SK-N-SH (cell line): ENCODE data around the gene CD164L2.

Source experiments
- POLR2AphosphoS5 ChIP-seq: IDR thresholded peaks from 2 replicates; pipeline ENCODE4 v1.6.1; 2012; ENCODE audit warnings: low read depth, low read length
- TAF1 ChIP-seq: IDR thresholded peaks from 2 replicates; pipeline ENCODE4 v1.6.1; 2012; ENCODE audit warnings: low read depth, mild to moderate bottlenecking, low read length, moderate library complexity, borderline replicate concordance
- YY1 ChIP-seq: IDR thresholded peaks from 2 replicates; pipeline ENCODE4 v1.4.0; 2012; ENCODE audit warnings: low read depth, mild to moderate bottlenecking
- TF ChIP-seq, protein P1 (sequence below): fragments of 200-600 bp; sonication (generic); IDR thresholded peaks from 2 replicates; pipeline ENCODE4 v1.6.1; 2017; ENCODE audit warnings: antibody characterized with exemption, mild to moderate bottlenecking, moderate library complexity

- TF ChIP-seq YY1, result no peak
- no peak for TF ChIP-seq POLR2AphosphoS5
- TF ChIP-seq, protein P1, sequence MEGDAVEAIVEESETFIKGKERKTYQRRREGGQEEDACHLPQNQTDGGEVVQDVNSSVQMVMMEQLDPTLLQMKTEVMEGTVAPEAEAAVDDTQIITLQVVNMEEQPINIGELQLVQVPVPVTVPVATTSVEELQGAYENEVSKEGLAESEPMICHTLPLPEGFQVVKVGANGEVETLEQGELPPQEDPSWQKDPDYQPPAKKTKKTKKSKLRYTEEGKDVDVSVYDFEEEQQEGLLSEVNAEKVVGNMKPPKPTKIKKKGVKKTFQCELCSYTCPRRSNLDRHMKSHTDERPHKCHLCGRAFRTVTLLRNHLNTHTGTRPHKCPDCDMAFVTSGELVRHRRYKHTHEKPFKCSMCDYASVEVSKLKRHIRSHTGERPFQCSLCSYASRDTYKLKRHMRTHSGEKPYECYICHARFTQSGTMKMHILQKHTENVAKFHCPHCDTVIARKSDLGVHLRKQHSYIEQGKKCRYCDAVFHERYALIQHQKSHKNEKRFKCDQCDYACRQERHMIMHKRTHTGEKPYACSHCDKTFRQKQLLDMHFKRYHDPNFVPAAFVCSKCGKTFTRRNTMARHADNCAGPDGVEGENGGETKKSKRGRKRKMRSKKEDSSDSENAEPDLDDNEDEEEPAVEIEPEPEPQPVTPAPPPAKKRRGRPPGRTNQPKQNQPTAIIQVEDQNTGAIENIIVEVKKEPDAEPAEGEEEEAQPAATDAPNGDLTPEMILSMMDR, result no peak
- TF ChIP-seq TAF1, result no peak
Measured at GRCh38 chr1:27381969-27382762, 967 bp downstream of the CD164L2 start.
